GM12865 (cell line): ENCODE data around the gene ATP8A2.

ENCODE experiments used
- DNase-seq: peaks from one replicate; pipeline ENCODE4 v3.0.0; 2010; ENCODE audit warnings: low read depth
- H3K4me3 ChIP-seq: 2 replicates; pipeline ENCODE4 v1.5.1; 2011; ENCODE audit warnings: mild to moderate bottlenecking, low read depth, low read length, control low read depth
- TF ChIP-seq, protein P1 (sequence below): IDR thresholded peaks from 2 replicates; pipeline ENCODE4 v1.5.1; 2011; ENCODE audit warnings: low read length, control low read depth, low read depth, inconsistent platforms; ENCODE audit not compliant: insufficient read depth; ENCODE audit errors: missing control alignments

Gene ATP8A2

DNA sequence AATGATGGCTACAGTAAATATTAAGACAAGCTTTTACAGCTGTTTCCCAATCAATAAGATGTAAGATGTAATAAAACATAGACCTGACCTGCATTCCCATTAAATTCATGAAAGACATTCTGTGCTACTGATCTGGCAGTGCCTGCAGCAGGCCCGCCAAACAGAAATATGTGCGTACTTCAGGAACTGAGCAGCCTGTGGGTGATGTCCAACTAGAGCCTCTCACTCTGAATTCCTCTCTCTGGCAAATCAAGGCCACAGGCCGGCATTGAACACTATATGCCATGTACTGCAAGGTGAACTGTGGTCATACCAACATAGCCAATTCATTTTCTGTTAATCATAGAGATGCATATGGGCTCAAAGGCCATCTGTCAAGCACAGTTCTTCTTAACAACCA, 662.2 kb downstream of the ATP8A2 start:
- H3K4me3 ChIP-seq, result no peak overlapping the region
- DNase-seq, result no peak

DNA sequence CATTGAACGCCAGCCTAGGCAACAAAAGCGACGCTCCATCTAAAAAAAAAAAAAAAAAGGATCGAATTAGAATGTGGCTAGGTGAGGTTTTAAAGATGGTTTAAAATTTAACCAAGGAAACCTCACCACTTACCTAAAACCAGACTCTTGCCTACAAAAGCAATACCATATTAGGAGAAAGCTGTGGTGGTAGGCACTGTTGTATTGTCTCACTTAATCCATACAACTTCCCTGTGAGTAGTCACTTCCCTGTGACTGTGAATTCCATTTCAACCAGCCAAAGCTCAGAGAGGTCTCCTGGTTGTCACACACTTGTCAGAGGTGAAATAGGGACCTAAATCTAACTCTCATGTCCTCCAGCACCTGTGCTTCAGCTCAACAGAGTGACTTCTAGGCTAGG, 664.6 kb downstream of the ATP8A2 start:
- H3K4me3 ChIP-seq, result no peak overlapping the region
- DNase-seq, result no peak
- TF ChIP-seq, protein P1, sequence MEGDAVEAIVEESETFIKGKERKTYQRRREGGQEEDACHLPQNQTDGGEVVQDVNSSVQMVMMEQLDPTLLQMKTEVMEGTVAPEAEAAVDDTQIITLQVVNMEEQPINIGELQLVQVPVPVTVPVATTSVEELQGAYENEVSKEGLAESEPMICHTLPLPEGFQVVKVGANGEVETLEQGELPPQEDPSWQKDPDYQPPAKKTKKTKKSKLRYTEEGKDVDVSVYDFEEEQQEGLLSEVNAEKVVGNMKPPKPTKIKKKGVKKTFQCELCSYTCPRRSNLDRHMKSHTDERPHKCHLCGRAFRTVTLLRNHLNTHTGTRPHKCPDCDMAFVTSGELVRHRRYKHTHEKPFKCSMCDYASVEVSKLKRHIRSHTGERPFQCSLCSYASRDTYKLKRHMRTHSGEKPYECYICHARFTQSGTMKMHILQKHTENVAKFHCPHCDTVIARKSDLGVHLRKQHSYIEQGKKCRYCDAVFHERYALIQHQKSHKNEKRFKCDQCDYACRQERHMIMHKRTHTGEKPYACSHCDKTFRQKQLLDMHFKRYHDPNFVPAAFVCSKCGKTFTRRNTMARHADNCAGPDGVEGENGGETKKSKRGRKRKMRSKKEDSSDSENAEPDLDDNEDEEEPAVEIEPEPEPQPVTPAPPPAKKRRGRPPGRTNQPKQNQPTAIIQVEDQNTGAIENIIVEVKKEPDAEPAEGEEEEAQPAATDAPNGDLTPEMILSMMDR, result no peak

More for the DNA sequence above, 662.2 kb downstream of the ATP8A2 start:
- TF ChIP-seq, protein P1, result no peak

DNA sequence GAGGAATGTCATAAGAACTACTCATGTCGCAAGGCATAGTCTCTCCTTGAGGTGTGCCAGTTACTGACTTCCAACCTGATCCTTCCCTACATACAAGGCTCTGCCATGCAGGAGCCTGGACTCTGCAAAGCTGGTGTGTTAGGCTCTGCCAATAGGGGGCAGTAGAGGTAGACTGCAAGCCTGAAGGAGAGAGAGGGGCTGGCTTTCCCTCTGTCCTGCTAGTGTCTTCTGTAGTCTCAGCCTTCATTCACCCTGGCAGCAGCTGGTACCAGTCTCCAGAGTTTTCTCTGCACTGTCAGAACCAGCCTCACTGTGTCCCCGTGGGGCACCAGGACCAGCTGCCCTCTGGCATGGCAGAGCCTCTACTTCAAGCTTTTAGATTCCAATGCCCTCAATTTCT, 665.5 kb downstream of the ATP8A2 start:
- no peak overlapping the region for H3K4me3 ChIP-seq
- TF ChIP-seq, protein P1, result peak; percentile 43
- peak; percentile 19 for DNase-seq

DNA sequence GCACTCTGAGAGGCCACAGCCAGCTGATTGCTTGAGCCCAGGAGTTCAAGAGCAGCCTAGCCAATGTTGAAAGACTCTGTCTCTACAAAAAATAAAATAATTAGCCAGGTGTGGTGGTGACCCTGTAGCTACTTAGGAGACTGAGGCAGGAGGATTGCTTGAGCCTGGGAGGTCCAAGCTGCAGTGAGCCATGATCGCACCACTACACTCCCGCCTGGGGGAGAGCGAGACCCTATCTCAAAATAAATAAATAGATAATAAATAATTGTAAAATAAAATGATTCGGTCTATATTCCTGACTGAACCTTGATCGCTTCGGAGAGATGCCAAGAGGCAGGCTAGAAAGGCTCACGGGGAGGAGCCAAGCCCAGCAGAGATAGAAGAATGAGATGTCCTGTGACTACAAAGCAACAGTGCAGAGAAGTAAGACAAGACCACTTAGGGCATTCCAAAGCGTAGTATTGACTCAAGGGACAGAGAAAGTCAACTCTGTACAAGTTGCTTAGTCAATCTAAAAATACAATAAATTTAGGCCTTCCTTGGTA, 667.2 kb downstream of the ATP8A2 start:
- TF ChIP-seq, protein P1, result no peak
- DNase-seq, result no peak
- no peak overlapping the region for H3K4me3 ChIP-seq

DNA sequence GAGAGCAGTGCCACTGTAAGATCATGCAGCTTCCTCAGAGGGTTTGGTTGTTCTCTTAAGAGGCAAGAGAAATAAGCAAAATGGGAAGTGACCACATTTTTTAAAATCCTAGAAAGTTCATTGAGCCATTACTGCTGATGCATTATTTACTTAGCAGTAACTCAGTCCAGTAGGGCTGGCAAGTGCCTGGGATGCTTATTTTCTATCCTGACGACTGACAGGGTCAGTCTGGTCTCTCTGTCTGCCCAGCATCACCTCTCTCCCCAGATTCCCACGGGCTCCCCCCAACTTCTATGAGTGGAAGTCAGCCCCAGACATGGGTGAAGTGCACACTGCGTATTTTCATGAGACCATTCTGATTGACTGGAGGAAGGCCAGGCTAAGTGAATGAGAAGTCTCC, 669.7 kb downstream of the ATP8A2 start:
- no peak overlapping the region for H3K4me3 ChIP-seq
- TF ChIP-seq, protein P1, result no peak
- DNase-seq, result no peak

DNA sequence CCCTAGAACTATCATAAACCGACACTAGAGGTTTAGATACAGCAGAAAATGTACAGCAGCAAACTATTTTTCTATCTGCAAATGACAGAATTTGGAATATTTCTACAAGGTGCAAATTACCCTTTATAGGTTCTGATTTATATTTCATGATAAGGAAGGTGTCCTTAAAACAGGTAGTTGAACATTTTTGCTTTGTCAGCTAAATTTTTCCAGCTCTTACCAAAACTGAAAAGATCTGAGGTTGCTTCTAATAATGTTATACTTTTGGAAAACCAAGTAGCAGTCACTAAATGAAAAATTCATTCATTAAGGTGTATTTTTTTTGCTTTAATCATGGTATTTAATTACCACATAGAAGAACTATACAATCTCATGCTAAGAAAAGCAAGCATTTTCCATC, 671.0 kb downstream of the ATP8A2 start:
- TF ChIP-seq, protein P1, result no peak
- H3K4me3 ChIP-seq, result no peak overlapping the region
- DNase-seq, result no peak

DNA sequence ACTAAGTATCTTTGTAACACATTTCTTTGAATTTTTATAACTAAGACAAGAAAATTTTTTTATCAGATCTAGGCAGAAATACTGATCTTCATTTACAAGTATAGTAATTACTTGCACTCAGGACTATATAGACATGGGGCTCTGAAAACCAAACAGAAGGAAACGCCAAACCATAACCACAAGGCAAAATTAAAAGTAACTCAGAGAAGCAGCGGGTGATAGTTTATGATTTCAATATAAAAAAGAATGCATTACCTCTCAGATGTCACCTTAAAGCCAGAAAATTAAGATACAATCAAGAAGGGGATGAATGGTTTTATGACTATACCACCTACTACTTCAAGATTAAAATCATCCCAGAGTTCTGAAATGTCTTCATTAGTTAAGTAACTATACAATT, 673.4 kb downstream of the ATP8A2 start:
- no peak for DNase-seq
- TF ChIP-seq, protein P1, result no peak
- no peak overlapping the region for H3K4me3 ChIP-seq
